ENCODE measurements around the gene NOTCH3. TPM values are rescaled to one million over a fixed set of nuclear protein-coding genes. Genes with fewer than 3 reads are reported as not detected.

The NOTCH3 gene
- total and polyA plus RNA-seq, 2 experiments from 2014 or later: 25.2 to 34.8 TPM

DNA sequence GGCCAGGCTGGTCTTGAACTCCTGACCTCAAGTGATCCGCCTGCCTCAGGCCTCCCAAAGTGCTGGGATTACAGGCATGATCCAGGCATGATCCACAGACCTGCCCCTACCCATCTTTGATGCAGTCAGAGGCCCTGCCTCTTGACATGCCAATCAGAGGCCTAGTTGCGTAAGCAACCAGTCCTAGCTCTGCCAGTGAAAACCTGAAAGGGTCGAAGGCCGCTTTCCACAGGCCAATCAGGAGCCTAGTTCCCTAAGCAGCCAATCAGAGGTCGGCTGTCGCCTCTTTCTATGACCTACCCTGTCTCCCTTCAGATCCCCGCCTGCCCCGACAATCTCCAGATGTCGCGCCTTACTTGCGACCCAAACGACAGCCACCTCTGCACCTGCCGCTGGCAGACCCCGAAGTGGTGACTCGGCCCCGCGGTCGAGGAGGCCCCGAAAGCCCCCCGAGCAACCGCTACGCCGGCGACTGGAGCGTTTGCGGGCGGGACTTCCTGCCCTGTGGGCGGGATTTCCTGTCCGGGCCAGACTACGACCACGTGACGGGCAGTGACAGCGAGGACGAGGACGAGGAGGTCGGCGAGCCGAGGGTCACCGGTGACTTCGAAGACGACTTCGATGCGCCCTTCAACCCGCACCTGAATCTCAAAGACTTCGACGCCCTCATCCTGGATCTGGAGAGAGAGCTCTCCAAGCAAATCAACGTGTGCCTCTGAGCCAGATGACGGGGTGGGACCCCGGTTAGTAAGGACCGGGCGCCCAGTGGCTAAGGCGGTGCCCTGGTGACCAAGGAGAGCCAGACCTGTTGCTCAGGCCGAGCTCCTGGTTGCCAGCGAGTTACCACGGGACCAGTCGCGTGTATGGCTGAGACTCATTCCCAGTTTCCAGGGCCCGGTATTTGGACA lies 87.3 kb downstream of the NOTCH3 start:
- H3K9me2 ChIP-seq (replicated peaks; ENCODE audit: insufficient read depth): no peaks in the 10 kb centered on the region
- H3K4me1 ChIP-seq (ENCODE audit: insufficient read depth): no peaks in the 10 kb centered on the region
- no peaks in the 10 kb centered on the region for H4K20me1 ChIP-seq (ENCODE audit: insufficient read depth, poor library complexity, severe bottlenecking)
- 96% methylated on average over 55 of the region's 58 CpGs for WGBS (ENCODE audit: low lambda C conversion rate, missing lambda C conversion rate)
- no peaks in the 10 kb centered on the region for H3K9me3 ChIP-seq (ENCODE audit: low read depth)
- peaks cover 5% of the 10 kb centered on the region for H3K79me2 ChIP-seq
- H3K4me3 ChIP-seq: no peak overlapping the region
- no peak overlapping the region for H3K4me2 ChIP-seq
- DNase-seq (ENCODE audit: low spot score): no peak
- no peak overlapping the region for H3K27ac ChIP-seq
- H3K27me3 ChIP-seq: no peaks in the 10 kb centered on the region
- TF ChIP-seq, protein P1, sequence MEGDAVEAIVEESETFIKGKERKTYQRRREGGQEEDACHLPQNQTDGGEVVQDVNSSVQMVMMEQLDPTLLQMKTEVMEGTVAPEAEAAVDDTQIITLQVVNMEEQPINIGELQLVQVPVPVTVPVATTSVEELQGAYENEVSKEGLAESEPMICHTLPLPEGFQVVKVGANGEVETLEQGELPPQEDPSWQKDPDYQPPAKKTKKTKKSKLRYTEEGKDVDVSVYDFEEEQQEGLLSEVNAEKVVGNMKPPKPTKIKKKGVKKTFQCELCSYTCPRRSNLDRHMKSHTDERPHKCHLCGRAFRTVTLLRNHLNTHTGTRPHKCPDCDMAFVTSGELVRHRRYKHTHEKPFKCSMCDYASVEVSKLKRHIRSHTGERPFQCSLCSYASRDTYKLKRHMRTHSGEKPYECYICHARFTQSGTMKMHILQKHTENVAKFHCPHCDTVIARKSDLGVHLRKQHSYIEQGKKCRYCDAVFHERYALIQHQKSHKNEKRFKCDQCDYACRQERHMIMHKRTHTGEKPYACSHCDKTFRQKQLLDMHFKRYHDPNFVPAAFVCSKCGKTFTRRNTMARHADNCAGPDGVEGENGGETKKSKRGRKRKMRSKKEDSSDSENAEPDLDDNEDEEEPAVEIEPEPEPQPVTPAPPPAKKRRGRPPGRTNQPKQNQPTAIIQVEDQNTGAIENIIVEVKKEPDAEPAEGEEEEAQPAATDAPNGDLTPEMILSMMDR (IDR thresholded peaks at IDR 0.05; ENCODE audit: poor library complexity): no peak
- no peak for TF ChIP-seq EZH2phosphoT487 (IDR thresholded peaks at IDR 0.05; ENCODE audit: low read depth, severe bottlenecking, unreplicated experiment)
- no peak for TF ChIP-seq EZH2 (IDR thresholded peaks at IDR 0.05; ENCODE audit: borderline replicate concordance)
- no peak overlapping the region for H2AFZ ChIP-seq
- no peaks in the 10 kb centered on the region for H3K36me3 ChIP-seq (replicated peaks; ENCODE audit: insufficient read depth, low read depth)

DNA sequence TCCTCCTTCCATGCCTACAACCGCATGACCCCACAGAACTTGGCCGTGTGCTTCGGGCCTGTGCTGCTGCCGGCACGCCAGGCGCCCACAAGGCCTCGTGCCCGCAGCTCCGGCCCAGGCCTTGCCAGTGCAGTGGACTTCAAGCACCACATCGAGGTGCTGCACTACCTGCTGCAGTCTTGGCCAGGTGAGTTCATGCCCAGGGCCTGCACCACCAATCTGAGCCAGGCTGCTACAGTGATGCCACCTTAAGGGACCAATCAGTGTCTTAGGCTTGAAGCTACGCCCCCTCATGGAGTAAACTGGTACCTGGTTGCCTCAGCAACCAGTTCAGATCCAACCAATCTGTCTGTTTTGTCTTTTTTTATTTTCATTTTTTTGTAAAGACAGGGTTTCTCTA lies 88.4 kb downstream of the NOTCH3 start:
- Histone ChIP-seq H4K20me1 (ENCODE audit: insufficient read depth, poor library complexity, severe bottlenecking) (no peaks in the 10 kb centered on the region), H3K27ac (no peak overlapping the region), H2AFZ (no peak overlapping the region), H3K9me3 (ENCODE audit: low read depth) (no peaks in the 10 kb centered on the region), H3K4me2 (no peak overlapping the region), H3K27me3 (no peaks in the 10 kb centered on the region), H3K9me2 (replicated peaks; ENCODE audit: insufficient read depth) (no peaks in the 10 kb centered on the region), H3K4me3 (no peak overlapping the region), H3K4me1 (ENCODE audit: insufficient read depth) (no peaks in the 10 kb centered on the region), H3K36me3 (replicated peaks; ENCODE audit: insufficient read depth, low read depth) (no peaks in the 10 kb centered on the region), H3K79me2 (peaks cover 12% of the 10 kb centered on the region)
- TF ChIP-seq, protein P1 (IDR thresholded peaks at IDR 0.05; ENCODE audit: poor library complexity): no peak
- TF ChIP-seq EZH2 (IDR thresholded peaks at IDR 0.05; ENCODE audit: borderline replicate concordance) (no peak), EZH2phosphoT487 (IDR thresholded peaks at IDR 0.05; ENCODE audit: low read depth, severe bottlenecking, unreplicated experiment) (no peak)
- no peak for DNase-seq (ENCODE audit: low spot score)
- 96% methylated on average over 11 of the region's 11 CpGs for WGBS (ENCODE audit: low lambda C conversion rate, missing lambda C conversion rate)

DNA sequence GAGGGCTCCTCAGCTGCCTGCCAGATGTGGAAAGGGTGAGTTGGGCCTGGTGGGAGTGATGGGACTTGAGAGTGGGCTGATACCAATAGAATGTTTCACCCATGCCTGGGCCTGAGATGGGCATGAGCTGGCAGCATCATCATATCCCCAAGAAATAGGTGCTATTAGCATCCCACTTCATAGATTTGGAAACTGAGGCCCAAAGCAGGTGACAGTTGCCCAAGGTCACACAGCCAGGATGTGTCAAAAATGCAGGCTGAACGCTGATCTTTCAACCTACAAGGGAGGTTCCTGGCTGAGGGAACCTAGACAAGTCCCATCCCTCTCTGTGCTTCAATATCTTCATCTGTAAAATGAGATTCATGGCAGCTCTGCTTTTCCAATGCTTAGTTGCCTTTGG lies 89.0 kb downstream of the NOTCH3 start:
- H3K9me2 ChIP-seq (replicated peaks; ENCODE audit: insufficient read depth): no peaks in the 10 kb centered on the region
- TF ChIP-seq, protein P1 (IDR thresholded peaks at IDR 0.05; ENCODE audit: poor library complexity): no peak
- TF ChIP-seq EZH2phosphoT487 (IDR thresholded peaks at IDR 0.05; ENCODE audit: low read depth, severe bottlenecking, unreplicated experiment) (no peak), EZH2 (IDR thresholded peaks at IDR 0.05; ENCODE audit: borderline replicate concordance) (no peak)
- no peak overlapping the region for H3K4me3 ChIP-seq
- H3K79me2 ChIP-seq: peaks cover 12% of the 10 kb centered on the region
- no peak overlapping the region for H3K27ac ChIP-seq
- no peak overlapping the region for H2AFZ ChIP-seq
- no peaks in the 10 kb centered on the region for H4K20me1 ChIP-seq (ENCODE audit: insufficient read depth, poor library complexity, severe bottlenecking)
- H3K9me3 ChIP-seq (ENCODE audit: low read depth): no peaks in the 10 kb centered on the region
- no peaks in the 10 kb centered on the region for H3K4me1 ChIP-seq (ENCODE audit: insufficient read depth)
- no peaks in the 10 kb centered on the region for H3K36me3 ChIP-seq (replicated peaks; ENCODE audit: insufficient read depth, low read depth)
- H3K4me2 ChIP-seq: no peak overlapping the region
- WGBS (ENCODE audit: low lambda C conversion rate, missing lambda C conversion rate): 100% methylated on average over 1 of the region's 1 CpG
- peaks cover under 1% of the 10 kb centered on the region for H3K27me3 ChIP-seq
- DNase-seq (ENCODE audit: low spot score): no peak
